ENCODE results near the gene CCDC148.

CCDC148 gene

DNA sequence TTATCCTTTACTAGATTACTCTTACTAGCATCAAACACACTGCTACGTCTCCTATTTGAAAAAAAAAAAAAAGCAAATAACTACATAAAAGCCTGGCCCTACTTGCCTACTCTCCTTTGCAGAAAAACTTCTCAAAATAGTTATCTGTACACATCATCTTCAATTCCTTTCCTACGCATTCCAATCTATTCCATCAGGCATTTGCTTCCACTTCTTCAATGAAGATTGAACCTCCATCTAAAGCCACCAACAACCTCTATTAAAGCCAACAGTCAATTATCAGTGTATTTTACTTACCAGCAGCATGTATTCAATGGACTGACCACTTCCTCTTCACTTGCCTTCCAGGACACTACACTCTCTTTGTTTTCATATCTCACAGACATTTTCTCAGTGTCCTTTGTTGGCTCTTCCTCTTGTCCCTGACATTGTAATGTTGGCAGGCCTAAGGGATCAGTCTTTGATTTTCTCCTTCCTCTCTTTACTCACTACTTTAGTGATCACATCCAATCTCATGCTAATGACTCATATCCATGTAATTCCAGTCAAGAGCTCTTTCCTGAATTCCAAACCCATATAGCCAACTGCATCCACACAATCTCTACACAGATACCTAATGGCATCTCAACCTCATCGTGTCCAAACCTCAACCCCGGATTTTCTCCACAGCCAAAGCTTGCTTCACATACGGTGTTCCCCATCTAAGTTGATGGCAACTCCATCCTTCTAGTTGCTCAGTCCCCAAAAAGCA lies 131.3 kb downstream of the CCDC148 start:
- no peaks in the 10 kb centered on the region for H3K36me3 ChIP-seq (replicated peaks; ENCODE audit: low read depth, low read length)
- H2AFZ ChIP-seq (ENCODE audit: low read depth, low read length): no peak overlapping the region
- no peak for TF ChIP-seq EZH2phosphoT487 (IDR thresholded peaks at IDR 0.05; ENCODE audit: low read depth)
- TF ChIP-seq, protein P1, sequence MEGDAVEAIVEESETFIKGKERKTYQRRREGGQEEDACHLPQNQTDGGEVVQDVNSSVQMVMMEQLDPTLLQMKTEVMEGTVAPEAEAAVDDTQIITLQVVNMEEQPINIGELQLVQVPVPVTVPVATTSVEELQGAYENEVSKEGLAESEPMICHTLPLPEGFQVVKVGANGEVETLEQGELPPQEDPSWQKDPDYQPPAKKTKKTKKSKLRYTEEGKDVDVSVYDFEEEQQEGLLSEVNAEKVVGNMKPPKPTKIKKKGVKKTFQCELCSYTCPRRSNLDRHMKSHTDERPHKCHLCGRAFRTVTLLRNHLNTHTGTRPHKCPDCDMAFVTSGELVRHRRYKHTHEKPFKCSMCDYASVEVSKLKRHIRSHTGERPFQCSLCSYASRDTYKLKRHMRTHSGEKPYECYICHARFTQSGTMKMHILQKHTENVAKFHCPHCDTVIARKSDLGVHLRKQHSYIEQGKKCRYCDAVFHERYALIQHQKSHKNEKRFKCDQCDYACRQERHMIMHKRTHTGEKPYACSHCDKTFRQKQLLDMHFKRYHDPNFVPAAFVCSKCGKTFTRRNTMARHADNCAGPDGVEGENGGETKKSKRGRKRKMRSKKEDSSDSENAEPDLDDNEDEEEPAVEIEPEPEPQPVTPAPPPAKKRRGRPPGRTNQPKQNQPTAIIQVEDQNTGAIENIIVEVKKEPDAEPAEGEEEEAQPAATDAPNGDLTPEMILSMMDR (IDR thresholded peaks at IDR 0.05; ENCODE audit: low read depth, low read length): no peak
- H3K4me1 ChIP-seq (ENCODE audit: low read length): no peaks in the 10 kb centered on the region
- no peaks in the 10 kb centered on the region for H3K27me3 ChIP-seq (ENCODE audit: low read depth, low read length)
- no peaks in the 10 kb centered on the region for H4K20me1 ChIP-seq (ENCODE audit: insufficient read depth, low read length)
- H3K9ac ChIP-seq (ENCODE audit: low read length): no peak overlapping the region
- H3K79me2 ChIP-seq (ENCODE audit: low read length): no peaks in the 10 kb centered on the region
- no peak overlapping the region for H3K4me2 ChIP-seq (ENCODE audit: low read length)
- H3K9me3 ChIP-seq (ENCODE audit: insufficient read depth, low read length): no peaks in the 10 kb centered on the region
- H3K27ac ChIP-seq (ENCODE audit: low read length): no peak overlapping the region
- no peak overlapping the region for H3K4me3 ChIP-seq (ENCODE audit: low read length)

DNA sequence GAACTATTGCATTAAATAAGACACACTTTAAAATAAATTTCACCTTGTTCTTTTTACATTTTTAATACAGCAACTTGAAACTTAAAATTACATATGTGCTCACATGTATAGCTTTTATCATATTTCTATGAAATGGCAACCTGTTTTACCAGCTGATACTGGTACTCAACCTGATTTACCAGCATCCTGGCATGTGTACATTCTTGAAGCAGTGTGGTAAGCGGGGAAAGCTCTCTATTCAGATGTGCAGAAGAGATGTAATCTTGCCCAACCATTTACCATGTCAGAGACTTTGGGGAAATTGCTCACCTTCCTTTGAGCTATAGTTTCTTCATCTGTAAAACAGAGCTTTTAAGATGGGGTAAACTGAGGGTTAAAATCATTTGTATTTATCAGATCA lies 133.2 kb downstream of the CCDC148 start:
- Histone ChIP-seq H4K20me1 (ENCODE audit: insufficient read depth, low read length) (no peaks in the 10 kb centered on the region), H3K79me2 (ENCODE audit: low read length) (no peaks in the 10 kb centered on the region), H3K9me3 (ENCODE audit: insufficient read depth, low read length) (no peaks in the 10 kb centered on the region), H3K4me3 (ENCODE audit: low read length) (no peak overlapping the region), H3K4me2 (ENCODE audit: low read length) (no peak overlapping the region), H3K4me1 (ENCODE audit: low read length) (no peaks in the 10 kb centered on the region), H3K36me3 (replicated peaks; ENCODE audit: low read depth, low read length) (no peaks in the 10 kb centered on the region), H3K27me3 (ENCODE audit: low read depth, low read length) (no peaks in the 10 kb centered on the region), H3K9ac (ENCODE audit: low read length) (no peak overlapping the region), H2AFZ (ENCODE audit: low read depth, low read length) (no peak overlapping the region), H3K27ac (ENCODE audit: low read length) (no peak overlapping the region)
- TF ChIP-seq, protein P1 (IDR thresholded peaks at IDR 0.05; ENCODE audit: low read depth, low read length): no peak
- TF ChIP-seq EZH2phosphoT487 (IDR thresholded peaks at IDR 0.05; ENCODE audit: low read depth): no peak

DNA sequence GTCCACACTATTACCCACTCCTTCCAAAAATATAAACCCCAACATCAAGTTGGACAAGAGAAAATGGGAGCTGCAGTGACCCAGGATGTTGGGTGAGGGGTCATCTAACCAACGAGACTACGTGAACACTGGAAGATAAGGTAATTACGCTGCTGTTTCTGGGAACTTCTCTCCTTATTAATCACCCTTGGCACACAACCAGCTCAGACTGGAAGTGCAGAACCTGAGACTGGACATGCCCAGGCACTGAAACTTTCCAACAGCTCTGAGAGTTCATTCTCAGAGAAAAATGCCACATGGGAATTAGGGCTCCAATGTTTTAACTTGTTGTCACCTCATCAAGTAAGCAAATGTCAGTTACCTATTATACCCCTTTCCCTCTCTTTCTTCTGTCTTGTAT lies 135.3 kb downstream of the CCDC148 start:
- H3K27ac ChIP-seq (ENCODE audit: low read length): no peak overlapping the region

DNA sequence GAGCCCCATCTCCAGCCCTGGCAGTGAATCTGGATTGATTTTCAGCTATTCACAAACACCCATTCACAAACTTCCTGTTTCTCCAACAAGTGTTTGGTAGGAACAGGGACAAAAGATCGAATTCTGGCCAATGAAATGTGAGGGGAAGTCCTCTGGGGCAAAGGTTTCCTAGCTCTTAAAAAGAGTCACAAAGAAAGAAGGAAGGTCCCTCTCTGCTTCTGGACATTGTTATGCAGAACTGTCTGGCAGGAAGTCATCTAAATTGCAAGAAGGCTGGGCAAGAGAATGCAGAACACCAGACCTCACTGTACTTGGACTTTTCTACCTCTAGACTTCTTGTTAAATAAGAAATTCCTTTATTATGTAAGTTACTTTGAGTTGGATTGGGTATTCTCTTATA lies 137.3 kb downstream of the CCDC148 start:
- Histone ChIP-seq H3K36me3 (replicated peaks; ENCODE audit: low read depth, low read length) (no peaks in the 10 kb centered on the region), H3K9me3 (ENCODE audit: insufficient read depth, low read length) (no peaks in the 10 kb centered on the region), H3K79me2 (ENCODE audit: low read length) (no peaks in the 10 kb centered on the region), H3K9ac (ENCODE audit: low read length) (no peak overlapping the region), H3K27ac (ENCODE audit: low read length) (no peak overlapping the region), H4K20me1 (ENCODE audit: insufficient read depth, low read length) (no peaks in the 10 kb centered on the region), H2AFZ (ENCODE audit: low read depth, low read length) (no peak overlapping the region), H3K4me2 (ENCODE audit: low read length) (no peak overlapping the region), H3K4me3 (ENCODE audit: low read length) (no peak overlapping the region), H3K4me1 (ENCODE audit: low read length) (no peaks in the 10 kb centered on the region), H3K27me3 (ENCODE audit: low read depth, low read length) (no peaks in the 10 kb centered on the region)
- no peak for TF ChIP-seq EZH2phosphoT487 (IDR thresholded peaks at IDR 0.05; ENCODE audit: low read depth)
- TF ChIP-seq, protein P1 (IDR thresholded peaks at IDR 0.05; ENCODE audit: low read depth, low read length): no peak

More for the DNA sequence above, 135.3 kb downstream of the CCDC148 start:
- no peaks in the 10 kb centered on the region for H3K9me3 ChIP-seq (ENCODE audit: insufficient read depth, low read length)
- no peak overlapping the region for H3K4me2 ChIP-seq (ENCODE audit: low read length)
- H3K4me1 ChIP-seq (ENCODE audit: low read length): no peaks in the 10 kb centered on the region
- H3K27me3 ChIP-seq (ENCODE audit: low read depth, low read length): no peaks in the 10 kb centered on the region
- H4K20me1 ChIP-seq (ENCODE audit: insufficient read depth, low read length): no peaks in the 10 kb centered on the region
- no peak overlapping the region for H2AFZ ChIP-seq (ENCODE audit: low read depth, low read length)
- H3K79me2 ChIP-seq (ENCODE audit: low read length): no peaks in the 10 kb centered on the region
- no peak overlapping the region for H3K9ac ChIP-seq (ENCODE audit: low read length)
- H3K4me3 ChIP-seq (ENCODE audit: low read length): no peak overlapping the region
- TF ChIP-seq, protein P1 (IDR thresholded peaks at IDR 0.05; ENCODE audit: low read depth, low read length): no peak
- TF ChIP-seq EZH2phosphoT487 (IDR thresholded peaks at IDR 0.05; ENCODE audit: low read depth): no peak
- H3K36me3 ChIP-seq (replicated peaks; ENCODE audit: low read depth, low read length): no peaks in the 10 kb centered on the region
